Peyer's patch (tissue), 4 donors: ENCODE measurements around the gene GARIN5A. TPM values are rescaled to one million over a fixed set of nuclear protein-coding genes. Genes with fewer than 3 reads are reported as not detected.
A peak's percentile ranks its signal among the peaks of the same experiment; 100 is the strongest.

ENCODE experiments used
- DNase-seq, 3 donors: peaks; one replicate each; pipeline ENCODE4 v3.0.0-alpha.2; 2017 to 2019
- H3K27ac ChIP-seq, 4 donors: fragments of 200-600 bp; sonication (generic); one replicate each; pipeline ENCODE4 v1.5.1; 2016 to 2019
- H3K27me3 ChIP-seq, 2 donors: fragments of 200-600 bp; sonication (generic); one replicate each; pipeline ENCODE4 v1.5.1; 2019
- H3K36me3 ChIP-seq, 3 donors: fragments of 200-600 bp; sonication (generic); one replicate each; pipeline ENCODE4 v1.5.1; 2016 to 2019
- H3K4me1 ChIP-seq, 4 donors: fragments of 200-600 bp; sonication (generic); one replicate each; pipeline ENCODE4 v1.5.1; 2016 to 2019
- H3K4me3 ChIP-seq, 4 donors: fragments of 200-600 bp; sonication (generic); 1 replicate in 3 of 4; 2 replicates in 1 of 4; pipeline ENCODE4 v1.5.1; 2016 to 2019; ENCODE audit warnings: mild to moderate bottlenecking in 1 of 4
- H3K9me3 ChIP-seq, 4 donors: fragments of 200-600 bp; sonication (generic); one replicate each; pipeline ENCODE4 v1.5.1; 2016 to 2019; ENCODE audit warnings: mild to moderate bottlenecking in 1 of 4
- CTCF ChIP-seq, 6 experiments: fragments of 450-650 bp in 4 of 6; fragments of 200-600 bp in 2 of 6; sonication (generic) in 1 of 6; IDR thresholded peaks; one replicate each; pipeline ENCODE4 v1.5.1; 2017 to 2019; ENCODE audit warnings: antibody characterized with exemption in 6 of 6, mild to moderate bottlenecking in 3 of 6, moderate library complexity in 1 of 6
- POLR2A ChIP-seq, 2 donors: fragments of 450-650 bp; IDR thresholded peaks; one replicate each; pipeline ENCODE4 v1.5.1; 2017; ENCODE audit warnings: antibody characterized with exemption in 2 of 2, mild to moderate bottlenecking in 2 of 2, moderate library complexity in 2 of 2
- total RNA-seq, 4 donors: library from RNA; depleted of rRNA; stranded (reverse); fragments of >200 nt; gene quantifications; one replicate each; pipeline ENCODE4 v1.1.0, GENCODE V29; 2016

GARIN5A gene
- total RNA-seq, 4 donors from 2014 or later = 2.0 to 2.5 TPM; not detected in 2

DNA sequence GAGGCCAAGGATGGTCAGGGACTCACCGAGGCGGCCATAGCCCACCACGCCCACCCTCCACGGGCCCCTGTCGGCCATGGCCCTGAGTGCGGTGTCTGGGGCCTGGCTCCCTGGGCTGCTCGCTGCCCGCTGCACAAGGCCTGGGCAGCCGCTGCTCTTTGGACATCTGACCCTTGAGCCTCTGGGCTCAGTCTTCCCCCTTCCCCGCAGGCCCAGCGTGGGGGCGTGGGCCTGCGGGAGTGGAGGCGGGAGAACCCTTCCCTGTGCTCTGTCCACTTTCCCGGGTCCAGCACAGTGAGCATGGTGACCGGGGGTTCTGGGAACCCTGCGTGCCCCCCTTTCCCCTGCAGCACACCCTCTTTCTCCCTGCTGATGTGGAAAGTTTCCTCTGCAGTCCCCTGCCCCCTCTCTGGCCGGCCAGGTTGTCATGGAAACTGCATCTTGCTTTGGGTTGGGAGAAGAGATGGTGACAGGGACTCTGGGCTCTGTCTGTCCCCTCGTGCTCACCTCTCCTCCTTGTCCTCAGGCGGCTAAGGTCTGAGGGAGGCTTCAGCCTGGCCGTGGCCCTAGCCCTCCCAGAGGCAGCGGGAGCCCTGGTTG lies 37.2 kb upstream of the GARIN5A start, which contains the start of gene ASPDH:
Gene ASPDH (minus strand): TSS at position 168 of the 600 bp plus-strand sequence. CDS start 90 bp downstream, at position 78.
- Histone ChIP-seq H3K36me3 (no peaks in the 10 kb centered on the region), H3K4me1 (peaks cover 0 to 8% (median 3%) of the 10 kb centered on the region in 4 donors), H3K4me3 (peak within 1 kb of the TSS in 2 of 4 donors; percentile 27 to 34), H3K9me3 (no peaks in the 10 kb centered on the region), H3K27me3 (no peaks in the 10 kb centered on the region), H3K27ac (no peak within 1 kb of the TSS)
- DNase-seq = peak in 1 of 3 donors; percentile 60
- TF ChIP-seq CTCF (IDR thresholded peaks at IDR 0.05) (no peak), POLR2A (IDR thresholded peaks at IDR 0.05) (peak in 1 of 2 donors; percentile 41)

DNA sequence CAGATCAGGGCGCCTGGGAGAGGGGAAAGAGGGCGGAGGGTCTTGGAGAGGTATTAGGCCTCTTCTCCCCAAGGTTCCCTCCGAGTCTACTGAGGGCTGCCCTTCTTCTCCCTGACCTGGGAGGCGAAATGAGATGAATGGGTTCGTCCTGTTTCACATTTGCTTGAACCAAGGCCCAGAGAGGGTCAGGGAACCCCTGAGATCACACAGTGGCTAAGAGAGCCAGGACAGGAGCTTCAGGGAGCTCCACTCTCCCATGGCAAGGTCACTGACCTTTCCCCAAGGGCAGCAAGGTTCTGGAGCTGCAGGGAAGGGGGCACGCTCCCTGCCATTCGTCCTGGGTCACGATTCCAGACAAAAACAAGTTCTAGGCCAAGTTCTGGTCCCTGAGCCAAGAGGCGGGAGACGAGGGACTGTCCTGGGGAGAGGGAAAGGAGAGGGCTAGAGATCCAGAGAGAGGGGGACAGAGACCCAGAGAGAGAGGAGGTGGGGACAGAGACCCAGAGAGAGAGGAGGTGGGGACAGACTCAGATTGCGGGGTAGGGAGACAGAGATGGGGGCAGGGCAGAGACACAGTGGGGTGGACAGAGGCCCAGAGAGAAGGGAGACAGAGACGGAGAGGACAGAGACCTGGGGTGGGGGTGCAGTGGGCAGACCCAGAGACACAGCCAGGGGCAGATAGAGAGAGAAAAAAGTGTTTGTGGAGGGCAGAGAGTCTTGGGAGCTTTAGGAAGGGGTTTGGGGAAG lies 36.5 kb upstream of the GARIN5A start:
- peaks cover 0 to 8% (median 3%) of the 10 kb centered on the region in 4 donors for H3K4me1 ChIP-seq
- no peak overlapping the region for H3K27ac ChIP-seq
- peak overlapping the region in 2 of 4 donors; percentile 27 to 34 for H3K4me3 ChIP-seq
- H3K27me3 ChIP-seq = no peaks in the 10 kb centered on the region
- no peak for TF ChIP-seq CTCF (IDR thresholded peaks at IDR 0.05)
- no peak for TF ChIP-seq POLR2A (IDR thresholded peaks at IDR 0.05)
- peak in 1 of 3 donors; percentile 38 for DNase-seq
- H3K36me3 ChIP-seq = no peaks in the 10 kb centered on the region
- H3K9me3 ChIP-seq = no peaks in the 10 kb centered on the region

- Histone ChIP-seq H3K4me3 (peak overlapping the region in 1 of 4 donors; percentile 91), H3K4me1 (peaks cover 0 to 8% (median 3%) of the 10 kb centered on the region in 4 donors), H3K27ac (peak overlapping the region in 1 of 4 donors; percentile 66), H3K27me3 (no peaks in the 10 kb centered on the region), H3K9me3 (no peaks in the 10 kb centered on the region), H3K36me3 (no peaks in the 10 kb centered on the region)
- peak in 1 of 3 donors; percentile 54 for DNase-seq
- TF ChIP-seq POLR2A (IDR thresholded peaks at IDR 0.05) = no peak
- no peak for TF ChIP-seq CTCF (IDR thresholded peaks at IDR 0.05)
Observed at GRCh38 chr19:50512112-50512998, 35.7 kb upstream of the GARIN5A start.

DNA sequence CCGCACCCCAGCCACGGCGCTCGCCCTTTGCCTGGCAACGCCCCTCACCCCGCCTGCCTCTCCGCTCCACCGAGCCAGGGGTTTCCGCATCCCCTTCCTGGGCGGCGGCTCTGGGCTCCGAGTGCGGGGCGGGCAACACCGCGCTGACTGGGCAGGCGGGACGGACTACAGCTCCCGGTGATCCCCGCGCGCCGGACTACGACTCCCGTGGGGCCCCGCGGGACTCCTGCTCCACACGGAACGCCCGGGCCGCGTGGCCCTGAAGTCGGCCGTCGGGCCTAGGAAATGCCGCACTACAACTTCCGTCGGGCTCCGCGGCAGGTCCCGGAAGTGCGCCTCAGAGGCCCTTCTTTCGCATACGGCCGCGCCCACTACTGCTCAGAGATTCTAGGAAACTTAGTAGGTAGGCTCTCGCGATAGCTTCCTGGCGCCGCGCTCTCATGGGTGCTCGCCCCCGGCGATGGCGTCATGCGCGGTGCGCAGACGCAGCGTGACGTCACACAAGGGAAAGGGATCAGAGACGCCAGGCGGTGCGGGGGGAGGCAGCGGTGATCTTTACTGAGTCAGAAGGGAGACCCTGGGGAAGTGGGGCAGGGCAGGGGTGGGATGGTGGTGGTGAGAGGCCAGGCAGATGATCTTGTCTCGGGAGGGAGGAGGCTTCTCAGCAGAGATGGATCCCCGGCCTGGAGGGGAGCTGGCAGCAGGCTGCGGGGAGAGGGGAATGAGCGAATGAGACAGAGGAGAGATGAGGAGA lies 34.6 kb upstream of the GARIN5A start, which contains the start of gene JOSD2:
Gene JOSD2 (minus strand): TSS at position 123 of the 754 bp plus-strand sequence. CDS start 760 bp downstream, outside the sequence.
- Histone ChIP-seq H3K27me3 (no peaks in the 10 kb centered on the region), H3K4me3 (peak within 1 kb of the TSS; percentile 47 to 91 (median 72)), H3K27ac (peak within 1 kb of the TSS; percentile 66 to 81 (median 76)), H3K4me1 (peaks cover 0 to 8% (median 3%) of the 10 kb centered on the region in 4 donors), H3K9me3 (no peaks in the 10 kb centered on the region), H3K36me3 (no peaks in the 10 kb centered on the region)
- DNase-seq = peak; percentile 98 to 100 (median 99)
- TF ChIP-seq CTCF (IDR thresholded peaks at IDR 0.05) = peak in 1 of 6 experiments; percentile 0
- TF ChIP-seq POLR2A (IDR thresholded peaks at IDR 0.05) = peak in 1 of 2 donors; percentile 76
